Tibial nerve (tissue), 4 donors: ENCODE data around the gene GPI. TPM values are rescaled to one million over a fixed set of nuclear protein-coding genes. Genes with fewer than 3 reads are reported as not detected.

Experiments used
- DNase-seq, 2 donors: peaks; one replicate each; pipeline ENCODE4 v3.0.0-alpha.2; 2019; ENCODE audit warnings: low spot score in 2 of 2
- H3K27ac ChIP-seq, 4 donors: fragments of 200-600 bp; sonication (generic) in 3 of 4; one replicate each; pipeline ENCODE4 v1.5.1; 2017 to 2019; ENCODE audit warnings: mild to moderate bottlenecking in 1 of 4
- H3K27me3 ChIP-seq, 2 donors: fragments of 200-600 bp; sonication (generic) in 1 of 2; one replicate each; pipeline versions ENCODE4 v1.5.1 to v1.6.0; 2017 to 2019
- H3K36me3 ChIP-seq, 3 donors: fragments of 200-600 bp; sonication (generic); one replicate each; pipeline ENCODE4 v1.5.1; 2018 to 2019
- H3K4me1 ChIP-seq, 4 donors: fragments of 200-600 bp; sonication (generic) in 3 of 4; one replicate each; pipeline ENCODE4 v1.5.1; 2017 to 2019
- H3K4me3 ChIP-seq, 4 donors: fragments of 200-600 bp; sonication (generic) in 3 of 4; one replicate each; pipeline ENCODE4 v1.5.1; 2017 to 2019; ENCODE audit warnings: mild to moderate bottlenecking in 1 of 4, moderate library complexity in 1 of 4
- H3K9me3 ChIP-seq, 4 donors: fragments of 200-600 bp; sonication (generic) in 3 of 4; one replicate each; pipeline ENCODE4 v1.5.1; 2017 to 2019
- EP300 ChIP-seq, 2 donors: sonication (generic); formaldehyde crosslinking; IDR thresholded peaks; one replicate each; pipeline ENCODE4 v1.6.1; 2017; ENCODE audit warnings: antibody characterized with exemption in 2 of 2, mild to moderate bottlenecking in 1 of 2
- POLR2A ChIP-seq, 2 donors: fragments of 450-650 bp; IDR thresholded peaks; one replicate each; pipeline ENCODE4 v1.6.1; 2017; ENCODE audit warnings: antibody characterized with exemption in 2 of 2, mild to moderate bottlenecking in 2 of 2, moderate library complexity in 2 of 2
- WGBS, 2 donors: methylation state at CpG; one replicate each; pipeline ENCODE4 v1.1.5; 2018; 5-methylcytosine and 5-hydroxymethylcytosine counted together
- total RNA-seq, 4 donors: library from RNA; depleted of rRNA; stranded (reverse); fragments of >200 nt; gene quantifications; one replicate each; pipeline ENCODE4 v1.1.0, GENCODE V29; 2016
- TF ChIP-seq, protein P1 (sequence below), 5 experiments: fragments of 200-600 bp in 3 of 5; fragments of 450-650 bp in 2 of 5; sonication (generic) in 3 of 5; IDR thresholded peaks; one replicate each; pipeline ENCODE4 v1.5.1; 2016 to 2019; ENCODE audit warnings: antibody characterized with exemption in 5 of 5, mild to moderate bottlenecking in 3 of 5, moderate library complexity in 2 of 5

Gene GPI
- total RNA-seq, 4 donors from 2014 or later, result 156 to 233 (median 177) TPM

DNA sequence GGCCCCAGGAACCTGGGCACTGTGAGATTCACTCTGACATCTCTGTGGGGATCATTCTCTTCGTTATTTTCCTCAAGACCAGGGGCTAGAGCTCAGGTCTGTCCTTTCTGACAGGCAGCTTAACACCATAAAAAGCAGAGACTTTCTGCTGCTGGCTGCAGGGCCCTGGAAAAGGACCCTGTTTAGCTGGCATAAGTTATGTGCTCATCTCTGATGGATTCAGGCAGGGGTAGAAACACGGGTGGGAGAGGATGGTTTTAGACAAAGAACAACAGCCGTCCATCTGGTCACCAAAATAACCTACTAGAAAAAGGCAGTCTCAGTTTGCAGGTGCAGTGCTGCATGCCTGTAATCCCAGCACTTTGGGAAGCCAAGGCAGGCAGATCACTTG lies 2.3 kb upstream of the GPI start:
- H3K36me3 ChIP-seq, result peaks cover 0 to 7% (median 0%) of the 10 kb centered on the region in 3 donors
- TF ChIP-seq, protein P1, sequence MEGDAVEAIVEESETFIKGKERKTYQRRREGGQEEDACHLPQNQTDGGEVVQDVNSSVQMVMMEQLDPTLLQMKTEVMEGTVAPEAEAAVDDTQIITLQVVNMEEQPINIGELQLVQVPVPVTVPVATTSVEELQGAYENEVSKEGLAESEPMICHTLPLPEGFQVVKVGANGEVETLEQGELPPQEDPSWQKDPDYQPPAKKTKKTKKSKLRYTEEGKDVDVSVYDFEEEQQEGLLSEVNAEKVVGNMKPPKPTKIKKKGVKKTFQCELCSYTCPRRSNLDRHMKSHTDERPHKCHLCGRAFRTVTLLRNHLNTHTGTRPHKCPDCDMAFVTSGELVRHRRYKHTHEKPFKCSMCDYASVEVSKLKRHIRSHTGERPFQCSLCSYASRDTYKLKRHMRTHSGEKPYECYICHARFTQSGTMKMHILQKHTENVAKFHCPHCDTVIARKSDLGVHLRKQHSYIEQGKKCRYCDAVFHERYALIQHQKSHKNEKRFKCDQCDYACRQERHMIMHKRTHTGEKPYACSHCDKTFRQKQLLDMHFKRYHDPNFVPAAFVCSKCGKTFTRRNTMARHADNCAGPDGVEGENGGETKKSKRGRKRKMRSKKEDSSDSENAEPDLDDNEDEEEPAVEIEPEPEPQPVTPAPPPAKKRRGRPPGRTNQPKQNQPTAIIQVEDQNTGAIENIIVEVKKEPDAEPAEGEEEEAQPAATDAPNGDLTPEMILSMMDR (IDR thresholded peaks at IDR 0.05), result no peak
- no peak for TF ChIP-seq EP300 (IDR thresholded peaks at IDR 0.05)
- no peak for TF ChIP-seq POLR2A (IDR thresholded peaks at IDR 0.05)
- H3K27me3 ChIP-seq, result no peaks in the 10 kb centered on the region
- no peak overlapping the region for H3K27ac ChIP-seq
- H3K4me1 ChIP-seq, result peaks cover 3 to 40% (median 19%) of the 10 kb centered on the region in 4 donors
- H3K9me3 ChIP-seq, result no peaks in the 10 kb centered on the region
- 62 to 77% methylated on average over 3 of the region's 3 CpGs for WGBS, 2 donors
- DNase-seq, result no peak
- no peak overlapping the region for H3K4me3 ChIP-seq

DNA sequence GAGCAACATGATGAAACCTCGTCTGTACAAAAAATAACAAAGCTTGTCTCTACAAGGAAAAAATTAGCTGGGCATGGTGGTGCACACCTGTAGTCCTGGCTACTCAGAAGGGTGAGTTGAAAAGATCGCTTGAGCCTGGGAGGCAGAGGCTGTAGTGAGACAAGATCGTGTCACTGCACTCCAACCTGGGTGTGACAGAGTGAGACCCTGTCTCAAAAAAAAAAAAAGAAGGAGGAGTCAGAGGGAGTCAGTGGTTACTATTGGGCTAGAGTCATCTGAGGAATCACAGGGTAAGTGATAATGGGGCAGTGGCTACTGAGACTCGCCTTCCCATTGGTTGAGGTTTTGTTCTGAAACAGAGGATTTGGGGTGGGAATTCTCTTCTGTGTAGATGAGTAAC lies 1.9 kb upstream of the GPI start:
- TF ChIP-seq, protein P1 (IDR thresholded peaks at IDR 0.05), result no peak
- TF ChIP-seq POLR2A (IDR thresholded peaks at IDR 0.05) (no peak), EP300 (IDR thresholded peaks at IDR 0.05) (no peak)
- Histone ChIP-seq H3K36me3 (peaks cover 0 to 12% (median 0%) of the 10 kb centered on the region in 3 donors), H3K4me1 (peaks cover 3 to 44% (median 19%) of the 10 kb centered on the region in 4 donors), H3K9me3 (no peaks in the 10 kb centered on the region), H3K4me3 (no peak overlapping the region), H3K27ac (no peak overlapping the region), H3K27me3 (no peaks in the 10 kb centered on the region)
- DNase-seq, result no peak
- WGBS, 2 donors, result 69 to 75% methylated on average over 4 of the region's 4 CpGs

DNA sequence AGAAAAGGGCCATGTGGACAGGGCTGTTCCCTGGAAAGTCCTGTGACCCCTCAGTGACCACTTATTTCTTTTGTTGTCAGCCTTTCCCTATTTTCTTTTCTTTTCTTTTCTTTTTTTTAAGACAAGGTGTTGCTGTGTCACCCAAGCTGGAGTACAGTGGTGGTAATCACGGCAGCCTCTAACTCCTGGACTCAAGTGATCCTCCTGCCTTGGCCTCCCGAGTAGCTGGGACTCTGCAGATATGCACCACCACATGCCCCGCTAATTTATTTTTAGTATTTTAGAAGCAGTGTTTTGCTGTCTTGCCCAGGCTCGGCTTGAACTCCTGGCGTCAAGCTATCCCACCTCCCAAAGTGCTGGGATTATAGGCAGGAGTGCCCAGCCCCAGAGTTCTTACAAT lies 1.1 kb upstream of the GPI start:
- peaks cover 3 to 38% (median 13%) of the 10 kb centered on the region in 4 donors for H3K4me1 ChIP-seq
- H3K4me3 ChIP-seq, result no peak overlapping the region
- peaks cover 0 to 20% (median 0%) of the 10 kb centered on the region in 3 donors for H3K36me3 ChIP-seq
- no peak for DNase-seq
- no peak for TF ChIP-seq EP300 (IDR thresholded peaks at IDR 0.05)
- TF ChIP-seq POLR2A (IDR thresholded peaks at IDR 0.05), result no peak
- TF ChIP-seq, protein P1 (IDR thresholded peaks at IDR 0.05), result no peak
- no peak overlapping the region for H3K27ac ChIP-seq
- 93 to 95% methylated on average over 5 of the region's 5 CpGs for WGBS, 2 donors
- no peaks in the 10 kb centered on the region for H3K27me3 ChIP-seq
- H3K9me3 ChIP-seq, result no peaks in the 10 kb centered on the region

DNA sequence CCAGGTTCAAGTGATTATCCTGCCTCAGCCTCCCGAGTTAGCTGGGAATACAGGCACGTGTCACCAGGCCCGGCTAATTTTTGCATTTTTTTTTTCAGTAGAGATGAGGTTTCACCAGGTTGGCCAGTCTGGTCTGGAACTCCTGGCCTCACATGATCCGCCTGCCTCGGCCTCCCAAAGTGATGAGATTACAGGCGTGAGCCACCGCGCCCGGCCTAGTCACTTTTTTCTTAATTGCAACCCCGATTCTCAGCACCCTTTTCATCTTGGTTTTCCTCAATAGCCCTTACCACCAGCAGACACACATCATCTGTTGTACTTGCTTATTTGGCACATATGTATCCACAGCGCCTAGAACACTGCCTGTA lies 550 bp upstream of the GPI start:
- WGBS, 2 donors, result 63 to 69% methylated on average over 11 of the region's 11 CpGs
- H3K27me3 ChIP-seq, result no peaks in the 10 kb centered on the region
- H3K27ac ChIP-seq, result peak overlapping the region; percentile 65 to 82 (median 71)
- peak overlapping the region; percentile 78 to 89 (median 87) for H3K4me3 ChIP-seq
- peaks cover 0 to 25% (median 0%) of the 10 kb centered on the region in 3 donors for H3K36me3 ChIP-seq
- H3K4me1 ChIP-seq, result peaks cover 3 to 36% (median 13%) of the 10 kb centered on the region in 4 donors
- no peak for DNase-seq
- no peaks in the 10 kb centered on the region for H3K9me3 ChIP-seq
- TF ChIP-seq EP300 (IDR thresholded peaks at IDR 0.05) (no peak), POLR2A (IDR thresholded peaks at IDR 0.05) (no peak)
- TF ChIP-seq, protein P1 (IDR thresholded peaks at IDR 0.05), result no peak

DNA sequence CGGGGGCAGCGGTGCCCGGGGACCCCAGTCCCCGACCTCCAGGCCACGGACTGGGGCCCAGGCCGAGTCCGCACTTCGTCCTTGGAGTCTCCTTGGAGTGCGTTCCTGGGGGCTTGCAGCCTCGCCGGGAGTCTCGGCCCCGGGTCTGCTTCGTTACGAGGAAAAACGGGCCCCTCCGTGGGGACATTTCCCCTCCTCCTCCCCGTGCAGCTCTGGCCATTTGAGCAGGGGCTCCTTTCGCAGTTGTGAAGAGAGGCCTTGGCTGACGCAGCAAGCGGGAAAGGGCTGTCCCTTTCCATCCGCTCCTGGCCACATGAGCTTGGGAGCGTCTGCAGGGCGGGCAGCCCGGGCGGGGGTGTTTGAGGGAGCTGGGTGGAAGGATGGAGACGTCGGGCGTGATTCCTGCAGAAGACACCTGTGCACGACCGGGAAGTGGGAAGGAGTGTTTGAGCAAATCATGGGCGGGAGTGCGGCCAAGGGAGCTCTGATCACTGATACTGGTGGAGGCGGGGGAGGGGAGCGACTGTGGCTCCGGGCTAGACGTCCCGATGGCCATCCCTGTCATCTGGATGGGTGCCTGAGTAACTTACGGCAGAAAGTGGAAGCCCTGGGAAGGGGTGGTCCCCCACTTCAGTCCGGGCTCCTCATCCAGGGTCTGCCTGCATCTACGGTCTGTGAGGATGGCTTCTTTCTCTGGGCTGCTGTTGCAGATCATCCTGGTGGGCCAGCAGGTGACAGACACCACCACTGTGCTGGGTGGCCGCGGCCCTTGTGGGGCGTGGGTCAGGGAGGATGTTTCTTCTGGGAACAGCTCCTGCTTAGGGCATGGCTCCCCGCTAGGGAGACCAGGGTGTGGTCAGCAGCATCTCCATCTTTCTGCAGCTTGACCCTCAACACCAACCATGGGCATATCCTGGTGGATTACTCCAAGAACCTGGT lies 736 bp downstream of the GPI start:
- H3K9me3 ChIP-seq, result no peaks in the 10 kb centered on the region
- H3K4me3 ChIP-seq, result peak overlapping the region; percentile 78 to 89 (median 87)
- peak overlapping the region; percentile 65 to 86 (median 81) for H3K27ac ChIP-seq
- no peak for DNase-seq
- TF ChIP-seq EP300 (IDR thresholded peaks at IDR 0.05), result no peak
- TF ChIP-seq, protein P1 (IDR thresholded peaks at IDR 0.05), result no peak
- TF ChIP-seq POLR2A (IDR thresholded peaks at IDR 0.05), result no peak
- H3K27me3 ChIP-seq, result no peaks in the 10 kb centered on the region
- WGBS, 2 donors, result 1 to 10% methylated on average over 21 to 40 of the region's 45 CpGs
- peaks cover 0 to 38% (median 0%) of the 10 kb centered on the region in 3 donors for H3K36me3 ChIP-seq
- H3K4me1 ChIP-seq, result peaks cover 3 to 32% (median 13%) of the 10 kb centered on the region in 4 donors
